ENCODE measurements around the gene ALOX5AP. TPM values are rescaled to one million over a fixed set of nuclear protein-coding genes. Genes with fewer than 3 reads are reported as not detected.

Gene ALOX5AP
- total and polyA plus RNA-seq, 9 of the 15 experiments (the other 6 are each of a cell fraction or from before 2014, with no cell fraction given), result 0.31 TPM; not detected in 8

DNA sequence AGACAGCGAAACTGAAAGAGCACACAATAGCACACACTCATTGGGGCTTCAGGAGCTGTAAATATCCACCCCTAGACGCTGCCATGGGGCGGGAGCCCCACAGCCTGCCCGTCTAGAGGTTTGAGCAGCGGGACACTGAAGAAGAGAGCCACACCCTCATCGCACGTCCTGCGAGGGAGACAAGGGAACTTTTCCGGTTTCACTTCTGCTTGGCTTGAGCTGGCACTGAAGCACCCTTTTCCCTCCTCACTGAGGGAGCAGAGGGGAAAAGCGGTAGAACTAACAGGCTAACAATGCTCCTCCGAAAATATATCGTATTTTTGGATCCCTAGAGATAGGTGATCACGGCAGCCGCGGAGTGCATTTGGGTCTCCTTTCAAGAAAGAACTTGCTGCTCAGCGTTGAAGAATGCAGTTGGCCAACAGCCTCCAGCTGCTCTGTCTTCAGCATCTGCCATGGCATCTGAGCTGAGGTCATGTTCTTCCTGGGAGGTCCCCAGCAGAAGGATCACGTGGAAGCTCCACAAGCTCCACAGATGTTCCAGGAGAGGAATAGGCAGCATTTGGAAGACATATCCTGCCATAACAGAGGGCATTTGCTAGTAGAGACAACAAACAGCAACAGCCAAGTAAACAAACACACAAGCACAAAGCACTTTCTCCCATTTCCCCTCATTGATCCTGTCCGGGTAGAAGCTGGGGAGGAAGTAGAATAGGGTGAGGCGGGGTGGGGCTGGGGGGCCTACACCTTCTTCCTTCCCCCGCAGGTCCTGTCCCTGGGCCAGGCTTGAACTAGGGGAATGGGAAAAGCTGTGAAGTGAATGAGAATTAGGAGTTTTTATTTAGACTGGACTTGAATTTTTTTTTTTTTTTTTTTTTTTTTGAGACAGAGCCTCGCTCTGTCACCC, 44.8 kb upstream of the ALOX5AP start (continued):
- TF ChIP-seq, protein P1, sequence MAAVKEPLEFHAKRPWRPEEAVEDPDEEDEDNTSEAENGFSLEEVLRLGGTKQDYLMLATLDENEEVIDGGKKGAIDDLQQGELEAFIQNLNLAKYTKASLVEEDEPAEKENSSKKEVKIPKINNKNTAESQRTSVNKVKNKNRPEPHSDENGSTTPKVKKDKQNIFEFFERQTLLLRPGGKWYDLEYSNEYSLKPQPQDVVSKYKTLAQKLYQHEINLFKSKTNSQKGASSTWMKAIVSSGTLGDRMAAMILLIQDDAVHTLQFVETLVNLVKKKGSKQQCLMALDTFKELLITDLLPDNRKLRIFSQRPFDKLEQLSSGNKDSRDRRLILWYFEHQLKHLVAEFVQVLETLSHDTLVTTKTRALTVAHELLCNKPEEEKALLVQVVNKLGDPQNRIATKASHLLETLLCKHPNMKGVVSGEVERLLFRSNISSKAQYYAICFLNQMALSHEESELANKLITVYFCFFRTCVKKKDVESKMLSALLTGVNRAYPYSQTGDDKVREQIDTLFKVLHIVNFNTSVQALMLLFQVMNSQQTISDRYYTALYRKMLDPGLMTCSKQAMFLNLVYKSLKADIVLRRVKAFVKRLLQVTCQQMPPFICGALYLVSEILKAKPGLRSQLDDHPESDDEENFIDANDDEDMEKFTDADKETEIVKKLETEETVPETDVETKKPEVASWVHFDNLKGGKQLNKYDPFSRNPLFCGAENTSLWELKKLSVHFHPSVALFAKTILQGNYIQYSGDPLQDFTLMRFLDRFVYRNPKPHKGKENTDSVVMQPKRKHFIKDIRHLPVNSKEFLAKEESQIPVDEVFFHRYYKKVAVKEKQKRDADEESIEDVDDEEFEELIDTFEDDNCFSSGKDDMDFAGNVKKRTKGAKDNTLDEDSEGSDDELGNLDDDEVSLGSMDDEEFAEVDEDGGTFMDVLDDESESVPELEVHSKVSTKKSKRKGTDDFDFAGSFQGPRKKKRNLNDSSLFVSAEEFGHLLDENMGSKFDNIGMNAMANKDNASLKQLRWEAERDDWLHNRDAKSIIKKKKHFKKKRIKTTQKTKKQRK (IDR thresholded peaks at IDR 0.05; ENCODE audit: borderline replicate concordance, low read depth, low read length), result no peak
- TF ChIP-seq, protein P2, sequence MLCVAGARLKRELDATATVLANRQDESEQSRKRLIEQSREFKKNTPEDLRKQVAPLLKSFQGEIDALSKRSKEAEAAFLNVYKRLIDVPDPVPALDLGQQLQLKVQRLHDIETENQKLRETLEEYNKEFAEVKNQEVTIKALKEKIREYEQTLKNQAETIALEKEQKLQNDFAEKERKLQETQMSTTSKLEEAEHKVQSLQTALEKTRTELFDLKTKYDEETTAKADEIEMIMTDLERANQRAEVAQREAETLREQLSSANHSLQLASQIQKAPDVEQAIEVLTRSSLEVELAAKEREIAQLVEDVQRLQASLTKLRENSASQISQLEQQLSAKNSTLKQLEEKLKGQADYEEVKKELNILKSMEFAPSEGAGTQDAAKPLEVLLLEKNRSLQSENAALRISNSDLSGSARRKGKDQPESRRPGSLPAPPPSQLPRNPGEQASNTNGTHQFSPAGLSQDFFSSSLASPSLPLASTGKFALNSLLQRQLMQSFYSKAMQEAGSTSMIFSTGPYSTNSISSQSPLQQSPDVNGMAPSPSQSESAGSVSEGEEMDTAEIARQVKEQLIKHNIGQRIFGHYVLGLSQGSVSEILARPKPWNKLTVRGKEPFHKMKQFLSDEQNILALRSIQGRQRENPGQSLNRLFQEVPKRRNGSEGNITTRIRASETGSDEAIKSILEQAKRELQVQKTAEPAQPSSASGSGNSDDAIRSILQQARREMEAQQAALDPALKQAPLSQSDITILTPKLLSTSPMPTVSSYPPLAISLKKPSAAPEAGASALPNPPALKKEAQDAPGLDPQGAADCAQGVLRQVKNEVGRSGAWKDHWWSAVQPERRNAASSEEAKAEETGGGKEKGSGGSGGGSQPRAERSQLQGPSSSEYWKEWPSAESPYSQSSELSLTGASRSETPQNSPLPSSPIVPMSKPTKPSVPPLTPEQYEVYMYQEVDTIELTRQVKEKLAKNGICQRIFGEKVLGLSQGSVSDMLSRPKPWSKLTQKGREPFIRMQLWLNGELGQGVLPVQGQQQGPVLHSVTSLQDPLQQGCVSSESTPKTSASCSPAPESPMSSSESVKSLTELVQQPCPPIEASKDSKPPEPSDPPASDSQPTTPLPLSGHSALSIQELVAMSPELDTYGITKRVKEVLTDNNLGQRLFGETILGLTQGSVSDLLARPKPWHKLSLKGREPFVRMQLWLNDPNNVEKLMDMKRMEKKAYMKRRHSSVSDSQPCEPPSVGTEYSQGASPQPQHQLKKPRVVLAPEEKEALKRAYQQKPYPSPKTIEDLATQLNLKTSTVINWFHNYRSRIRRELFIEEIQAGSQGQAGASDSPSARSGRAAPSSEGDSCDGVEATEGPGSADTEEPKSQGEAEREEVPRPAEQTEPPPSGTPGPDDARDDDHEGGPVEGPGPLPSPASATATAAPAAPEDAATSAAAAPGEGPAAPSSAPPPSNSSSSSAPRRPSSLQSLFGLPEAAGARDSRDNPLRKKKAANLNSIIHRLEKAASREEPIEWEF (CRISPR knock-in tag; IDR thresholded peaks at IDR 0.05), result no peak
- TF ChIP-seq NFIX (CRISPR knock-in tag; IDR thresholded peaks at IDR 0.05; ENCODE audit: low read depth) (no peak), HMG20A (CRISPR knock-in tag; conservative IDR thresholded peaks at IDR 0.05) (no peak)

Data from K562 (cell line).